Stimulated activated memory B cell treated with anti-CD40 and anti-IgM and Interleukin-4, amounts not matched to agents 10 μg/mL and 1 μg/mL and 100 μg/mL, for 72 hours (primary cell): ENCODE results near the gene TNPO1.
"Not testable (repeated sequence)": the region's sequence is repeated elsewhere in the genome, so short reads cannot be mapped to it uniquely, and the experiment has no call there.

Source experiments
- ATAC-seq: fragments of 150-1000 bp; cut with Tn5 transposase; 2 replicates; pipeline ENCODE4 v1.10.0; 2021
- H3K27ac Mint-ChIP-seq: one replicate; pipeline ENCODE4 v1.8.0; 2022; ENCODE audit warnings: mild to moderate bottlenecking, mixed read lengths
- H3K27me3 Mint-ChIP-seq: one replicate; pipeline ENCODE4 v1.8.0; 2022; ENCODE audit warnings: mixed read lengths
- H3K36me3 Mint-ChIP-seq: one replicate; pipeline ENCODE4 v1.8.0; 2022; ENCODE audit warnings: mixed read lengths
- H3K4me1 Mint-ChIP-seq: one replicate; pipeline ENCODE4 v1.8.0; 2022; ENCODE audit warnings: mixed read lengths
- H3K4me3 Mint-ChIP-seq: one replicate; pipeline ENCODE4 v1.8.0; 2022; ENCODE audit warnings: mild to moderate bottlenecking, moderate library complexity, mixed read lengths
- H3K9me3 Mint-ChIP-seq: one replicate; pipeline ENCODE4 v1.8.0; 2022; ENCODE audit warnings: mixed read lengths

Gene TNPO1

GRCh38 chr5:72920690-72921502, 104.4 kb downstream of the TNPO1 start:
- no peak overlapping the region for H3K4me3 Mint-ChIP-seq
- H3K36me3 Mint-ChIP-seq, result no peaks in the 10 kb centered on the region
- no peaks in the 10 kb centered on the region for H3K4me1 Mint-ChIP-seq
- H3K27ac Mint-ChIP-seq, result no peak overlapping the region
- ATAC-seq, result no peak
- H3K27me3 Mint-ChIP-seq, result no peaks in the 10 kb centered on the region
- H3K9me3 Mint-ChIP-seq, result no peaks in the 10 kb centered on the region

- H3K9me3 Mint-ChIP-seq, result no peaks in the 10 kb centered on the region
- H3K36me3 Mint-ChIP-seq, result no peaks in the 10 kb centered on the region
- H3K27me3 Mint-ChIP-seq, result no peaks in the 10 kb centered on the region
- H3K27ac Mint-ChIP-seq, result no peak overlapping the region
- no peaks in the 10 kb centered on the region for H3K4me1 Mint-ChIP-seq
- no peak overlapping the region for H3K4me3 Mint-ChIP-seq
- ATAC-seq, result no peak
Observed at GRCh38 chr5:72921886-72922285, 105.4 kb downstream of the TNPO1 start.

- Mint-ChIP-seq H3K27me3 (no peaks in the 10 kb centered on the region), H3K27ac (no peak overlapping the region), H3K4me1 (no peaks in the 10 kb centered on the region), H3K9me3 (no peaks in the 10 kb centered on the region), H3K4me3 (no peak overlapping the region), H3K36me3 (no peaks in the 10 kb centered on the region)
- no peak for ATAC-seq
Observed at GRCh38 chr5:72922422-72922821, 106.0 kb downstream of the TNPO1 start.

GRCh38 chr5:72925336-72926010, 109.0 kb downstream of the TNPO1 start:
- Mint-ChIP-seq H3K36me3 (no peaks in the 10 kb centered on the region), H3K27me3 (peaks cover 13% of the 10 kb centered on the region), H3K27ac (no peak overlapping the region), H3K4me1 (no peaks in the 10 kb centered on the region), H3K9me3 (no peaks in the 10 kb centered on the region), H3K4me3 (no peak overlapping the region)
- no peak for ATAC-seq

- H3K4me3 Mint-ChIP-seq, ATAC-seq, H3K27ac Mint-ChIP-seq, H3K9me3 Mint-ChIP-seq, H3K36me3 Mint-ChIP-seq, H3K4me1 Mint-ChIP-seq: not testable (repeated sequence)
- H3K27me3 Mint-ChIP-seq, result peaks cover 46% of the 10 kb centered on the region
Observed at GRCh38 chr5:72932686-72933085, 116.2 kb downstream of the TNPO1 start.

- H3K27ac Mint-ChIP-seq, H3K9me3 Mint-ChIP-seq, H3K4me1 Mint-ChIP-seq, H3K36me3 Mint-ChIP-seq, H3K4me3 Mint-ChIP-seq, ATAC-seq: not testable (repeated sequence)
- H3K27me3 Mint-ChIP-seq, result peaks cover 61% of the 10 kb centered on the region
Observed at GRCh38 chr5:72934953-72935725, 118.7 kb downstream of the TNPO1 start.

- Mint-ChIP-seq H3K9me3 (no peaks in the 10 kb centered on the region), H3K4me3 (no peak overlapping the region), H3K36me3 (no peaks in the 10 kb centered on the region), H3K27ac (no peak overlapping the region), H3K27me3 (peaks cover 61% of the 10 kb centered on the region), H3K4me1 (no peaks in the 10 kb centered on the region)
- no peak for ATAC-seq
Observed at GRCh38 chr5:72936893-72937292, 120.4 kb downstream of the TNPO1 start.

GRCh38 chr5:72937517-72938061, 121.1 kb downstream of the TNPO1 start:
- H3K4me3 Mint-ChIP-seq, result no peak overlapping the region
- no peaks in the 10 kb centered on the region for H3K36me3 Mint-ChIP-seq
- H3K27me3 Mint-ChIP-seq, result peaks cover 61% of the 10 kb centered on the region
- H3K27ac Mint-ChIP-seq, result no peak overlapping the region
- ATAC-seq, result no peak
- no peaks in the 10 kb centered on the region for H3K4me1 Mint-ChIP-seq
- no peaks in the 10 kb centered on the region for H3K9me3 Mint-ChIP-seq

- no peak for ATAC-seq
- H3K27ac Mint-ChIP-seq, result no peak overlapping the region
- H3K4me1 Mint-ChIP-seq, result no peaks in the 10 kb centered on the region
- no peaks in the 10 kb centered on the region for H3K9me3 Mint-ChIP-seq
- H3K4me3 Mint-ChIP-seq, result no peak overlapping the region
- H3K27me3 Mint-ChIP-seq, result peaks cover 61% of the 10 kb centered on the region
- H3K36me3 Mint-ChIP-seq, result no peaks in the 10 kb centered on the region
Observed at GRCh38 chr5:72938206-72938605, 121.7 kb downstream of the TNPO1 start.

- no peak for ATAC-seq
- Mint-ChIP-seq H3K27me3 (peaks cover 48% of the 10 kb centered on the region), H3K36me3 (no peaks in the 10 kb centered on the region), H3K27ac (no peak overlapping the region), H3K4me3 (no peak overlapping the region), H3K9me3 (no peaks in the 10 kb centered on the region), H3K4me1 (no peaks in the 10 kb centered on the region)
Observed at GRCh38 chr5:72940082-72940481, 123.6 kb downstream of the TNPO1 start.

- Mint-ChIP-seq H3K4me3 (no peak overlapping the region), H3K27me3 (peaks cover 35% of the 10 kb centered on the region), H3K36me3 (no peaks in the 10 kb centered on the region), H3K4me1 (no peaks in the 10 kb centered on the region), H3K9me3 (no peaks in the 10 kb centered on the region), H3K27ac (no peak overlapping the region)
- ATAC-seq, result no peak
Observed at GRCh38 chr5:72943307-72943706, 126.8 kb downstream of the TNPO1 start.

- Mint-ChIP-seq H3K36me3 (no peaks in the 10 kb centered on the region), H3K9me3 (no peaks in the 10 kb centered on the region), H3K4me1 (no peaks in the 10 kb centered on the region), H3K4me3 (no peak overlapping the region), H3K27ac (no peak overlapping the region), H3K27me3 (peaks cover 9% of the 10 kb centered on the region)
- ATAC-seq, result no peak
Observed at GRCh38 chr5:72947498-72947897, 131.0 kb downstream of the TNPO1 start.

- no peaks in the 10 kb centered on the region for H3K9me3 Mint-ChIP-seq
- no peak overlapping the region for H3K27ac Mint-ChIP-seq
- no peaks in the 10 kb centered on the region for H3K36me3 Mint-ChIP-seq
- no peak overlapping the region for H3K4me3 Mint-ChIP-seq
- no peak for ATAC-seq
- no peaks in the 10 kb centered on the region for H3K4me1 Mint-ChIP-seq
- peaks cover 20% of the 10 kb centered on the region for H3K27me3 Mint-ChIP-seq
Observed at GRCh38 chr5:72949481-72949880, 133.0 kb downstream of the TNPO1 start.

GRCh38 chr5:72951671-72952468, 135.4 kb downstream of the TNPO1 start:
- Mint-ChIP-seq H3K4me3 (no peak overlapping the region), H3K36me3 (no peaks in the 10 kb centered on the region), H3K27ac (no peak overlapping the region), H3K27me3 (peaks cover 28% of the 10 kb centered on the region), H3K9me3 (no peaks in the 10 kb centered on the region), H3K4me1 (peaks cover 11% of the 10 kb centered on the region)
- ATAC-seq, result no peak

GRCh38 chr5:72954389-72954788, 137.9 kb downstream of the TNPO1 start:
- Mint-ChIP-seq H3K9me3 (no peaks in the 10 kb centered on the region), H3K4me1 (peaks cover 26% of the 10 kb centered on the region), H3K36me3 (no peaks in the 10 kb centered on the region), H3K4me3 (no peak overlapping the region), H3K27me3 (peaks cover 19% of the 10 kb centered on the region), H3K27ac (no peak overlapping the region)
- ATAC-seq, result no peak
